ENCODE results near the gene DUSP7. TPM values are rescaled to one million over a fixed set of nuclear protein-coding genes. Genes with fewer than 3 reads are reported as not detected.
"Not testable (repeated sequence)": the region's sequence is repeated elsewhere in the genome, so short reads cannot be mapped to it uniquely, and the experiment has no call there.

Gene DUSP7
- total RNA-seq, 1 donor from 2014 or later = 21.2 TPM

GRCh38 chr3:52054661-52055511 is 1.5 kb downstream of the DUSP7 start:
- no peak for DNase-seq (ENCODE audit: low spot score)

GRCh38 chr3:52053307-52054304 is 2.8 kb downstream of the DUSP7 start:
- no peak for DNase-seq (ENCODE audit: low spot score)
- intact Hi-C loops (cut with DNase I) = loop anchor here (1.0 to 5.0 kb wide), 4 partner anchors 49 to 111 kb away; partner anchors contain the start of genes PARP3 and RRP9

More at GRCh38 chr3:52054661-52055511, 1.5 kb downstream of the DUSP7 start:
- intact Hi-C loops (cut with DNase I) = loop anchor here (5.0 kb wide), 1 partner anchor 113 kb away; the partner anchor contains the start of genes PARP3 and RRP9

- DNase-seq (ENCODE audit: low spot score) = peak; percentile 96
- intact Hi-C loops (cut with DNase I) = loop anchor here (1.0 to 5.0 kb wide), 4 partner anchors 49 to 111 kb away; partner anchors contain the start of genes PARP3 and RRP9
These were observed 3.5 kb downstream of the DUSP7 start for GRCh38 chr3:52052831-52053306.

- DNase-seq (ENCODE audit: low spot score) = no peak
- intact Hi-C loops (cut with DNase I) = loop anchor here (5.0 kb wide), 1 partner anchor 109 kb away; the partner anchor contains the start of genes PARP3 and RRP9
These were observed 4.9 kb downstream of the DUSP7 start for GRCh38 chr3:52051444-52051843.

GRCh38 chr3:52050571-52050970 is 5.8 kb downstream of the DUSP7 start:
- intact Hi-C loops (cut with DNase I) = loop anchor here (5.0 kb wide), 1 partner anchor 108 kb away; the partner anchor contains the start of genes PARP3 and RRP9
- DNase-seq (ENCODE audit: low spot score) = no peak

GRCh38 chr3:52049503-52049902 is 6.9 kb downstream of the DUSP7 start:
- intact Hi-C loops (cut with DNase I) = no loop called here

GRCh38 chr3:52047295-52047960 is 8.9 kb downstream of the DUSP7 start:
- intact Hi-C loops (cut with DNase I) = no loop called here

More at GRCh38 chr3:52049503-52049902, 6.9 kb downstream of the DUSP7 start:
- no peak for DNase-seq (ENCODE audit: low spot score)

GRCh38 chr3:52046902-52047239 is 9.5 kb downstream of the DUSP7 start:
- intact Hi-C loops (cut with DNase I) = no loop called here
- DNase-seq (ENCODE audit: low spot score) = no peak

More at GRCh38 chr3:52047295-52047960, 8.9 kb downstream of the DUSP7 start:
- DNase-seq (ENCODE audit: low spot score) = no peak

GRCh38 chr3:52046186-52046901 is 10.0 kb downstream of the DUSP7 start:
- intact Hi-C loops (cut with DNase I) = no loop called here
- DNase-seq (ENCODE audit: low spot score) = no peak

- no peak for DNase-seq (ENCODE audit: low spot score)
- intact Hi-C loops (cut with DNase I) = no loop called here
These were observed 11.3 kb downstream of the DUSP7 start for GRCh38 chr3:52044869-52045619.

GRCh38 chr3:52043750-52044149 is 12.6 kb downstream of the DUSP7 start:
- intact Hi-C loops (cut with DNase I) = no loop called here
- no peak for DNase-seq (ENCODE audit: low spot score)

GRCh38 chr3:52043039-52043438 is 13.3 kb downstream of the DUSP7 start:
- intact Hi-C loops (cut with DNase I); DNase-seq (ENCODE audit: low spot score): not testable (repeated sequence)

GRCh38 chr3:52041118-52041731 is 15.1 kb downstream of the DUSP7 start:
- intact Hi-C loops (cut with DNase I) = no loop called here

GRCh38 chr3:52040600-52040999 is 15.8 kb downstream of the DUSP7 start:
- no peak for DNase-seq (ENCODE audit: low spot score)
- intact Hi-C loops (cut with DNase I) = no loop called here

More at GRCh38 chr3:52041118-52041731, 15.1 kb downstream of the DUSP7 start:
- no peak for DNase-seq (ENCODE audit: low spot score)

GRCh38 chr3:52039846-52040245 is 16.5 kb downstream of the DUSP7 start:
- intact Hi-C loops (cut with DNase I) = no loop called here
- peak; percentile 91 for DNase-seq (ENCODE audit: low spot score)

- DNase-seq (ENCODE audit: low spot score) = no peak
- intact Hi-C loops (cut with DNase I) = no loop called here
These were observed 16.9 kb downstream of the DUSP7 start for GRCh38 chr3:52039426-52039825.

GRCh38 chr3:52038227-52038626 is 18.1 kb downstream of the DUSP7 start:
- intact Hi-C loops (cut with DNase I) = no loop called here
- DNase-seq (ENCODE audit: low spot score) = no peak

All from cardiac septum (tissue), 1 donor.